Neural cell (in vitro differentiated cells): ENCODE results near the gene RPA3.

Experiments
- POLR2AphosphoS5 ChIP-seq: IDR thresholded peaks from 2 replicates; pipeline ENCODE4 v1.6.1; 2012
- TAF1 ChIP-seq: IDR thresholded peaks from 2 replicates; pipeline ENCODE4 v1.6.1; 2012; ENCODE audit warnings: low read depth
- TF ChIP-seq, protein P1 (sequence below): fragments of 450-650 bp; IDR thresholded peaks from 2 replicates; pipeline ENCODE4 v1.5.1; 2014; ENCODE audit warnings: antibody characterized with exemption, mild to moderate bottlenecking, moderate library complexity; ENCODE audit not compliant: poor library complexity, severe bottlenecking

DNA sequence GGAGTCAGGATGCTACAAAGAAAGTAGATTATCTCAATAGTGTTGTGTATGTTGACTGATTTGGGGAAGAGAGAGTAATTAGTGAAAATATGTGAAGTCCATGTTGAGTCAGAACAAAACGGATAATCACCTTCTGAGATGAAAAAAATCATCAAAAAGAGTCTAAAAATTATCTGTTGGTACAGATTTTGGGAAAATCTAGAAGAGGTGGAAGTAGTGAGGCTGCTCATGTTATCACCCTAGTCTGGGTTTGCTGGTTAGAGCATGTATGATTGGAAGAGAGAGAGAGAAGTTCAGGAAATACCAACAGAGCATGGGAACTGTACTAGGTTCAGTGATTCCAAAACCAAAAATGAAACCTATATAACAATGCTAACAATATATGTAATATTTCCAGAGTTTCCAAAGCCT lies 12.3 kb downstream of the RPA3 start:
- TF ChIP-seq, protein P1, sequence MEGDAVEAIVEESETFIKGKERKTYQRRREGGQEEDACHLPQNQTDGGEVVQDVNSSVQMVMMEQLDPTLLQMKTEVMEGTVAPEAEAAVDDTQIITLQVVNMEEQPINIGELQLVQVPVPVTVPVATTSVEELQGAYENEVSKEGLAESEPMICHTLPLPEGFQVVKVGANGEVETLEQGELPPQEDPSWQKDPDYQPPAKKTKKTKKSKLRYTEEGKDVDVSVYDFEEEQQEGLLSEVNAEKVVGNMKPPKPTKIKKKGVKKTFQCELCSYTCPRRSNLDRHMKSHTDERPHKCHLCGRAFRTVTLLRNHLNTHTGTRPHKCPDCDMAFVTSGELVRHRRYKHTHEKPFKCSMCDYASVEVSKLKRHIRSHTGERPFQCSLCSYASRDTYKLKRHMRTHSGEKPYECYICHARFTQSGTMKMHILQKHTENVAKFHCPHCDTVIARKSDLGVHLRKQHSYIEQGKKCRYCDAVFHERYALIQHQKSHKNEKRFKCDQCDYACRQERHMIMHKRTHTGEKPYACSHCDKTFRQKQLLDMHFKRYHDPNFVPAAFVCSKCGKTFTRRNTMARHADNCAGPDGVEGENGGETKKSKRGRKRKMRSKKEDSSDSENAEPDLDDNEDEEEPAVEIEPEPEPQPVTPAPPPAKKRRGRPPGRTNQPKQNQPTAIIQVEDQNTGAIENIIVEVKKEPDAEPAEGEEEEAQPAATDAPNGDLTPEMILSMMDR, result no peak
- TF ChIP-seq TAF1 (no peak), POLR2AphosphoS5 (no peak)
